Astrocyte of the hippocampus (primary cell): ENCODE data around the gene P2RX1.

ENCODE experiments used
- DNase-seq: peaks from one replicate; pipeline ENCODE4 v3.0.0; 2011; ENCODE audit warnings: low read depth, low spot score

The P2RX1 gene

GRCh38 chr17:3905017-3905520, 11.2 kb downstream of the P2RX1 start:
- DNase-seq: no peak

- no peak for DNase-seq
Measured at GRCh38 chr17:3904501-3904900, 11.8 kb downstream of the P2RX1 start.

- no peak for DNase-seq
Measured at GRCh38 chr17:3903881-3904290, 12.4 kb downstream of the P2RX1 start.

- no peak for DNase-seq
Measured at GRCh38 chr17:3903051-3903825, 13.0 kb downstream of the P2RX1 start.

- DNase-seq: no peak
Measured at GRCh38 chr17:3900646-3901045, 15.6 kb downstream of the P2RX1 start.

GRCh38 chr17:3897731-3898130, 18.5 kb downstream of the P2RX1 start:
- DNase-seq: no peak

- DNase-seq: no peak
Measured at GRCh38 chr17:3896968-3897235, 19.4 kb downstream of the P2RX1 start.

GRCh38 chr17:3896108-3896967, 19.9 kb downstream of the P2RX1 start:
- DNase-seq: no peak

GRCh38 chr17:3895354-3895753, 20.9 kb downstream of the P2RX1 start:
- DNase-seq: no peak

GRCh38 chr17:3894911-3895343, 21.3 kb downstream of the P2RX1 start:
- no peak for DNase-seq

- DNase-seq: no peak
Measured at GRCh38 chr17:3894188-3894587, 22.1 kb downstream of the P2RX1 start.

- DNase-seq: no peak
Measured at GRCh38 chr17:3893720-3894116, 22.5 kb downstream of the P2RX1 start.

GRCh38 chr17:3893003-3893719, 23.1 kb downstream of the P2RX1 start, which contains the start of gene CAMKK1:
CAMKK1 (minus strand) TSS chr17:3893053; CDS start chr17:3885687, 7,366 bp downstream.
- DNase-seq: peak; percentile 95

GRCh38 chr17:3892095-3892998, 23.9 kb downstream of the P2RX1 start:
- peak; percentile 63 for DNase-seq

- DNase-seq: no peak
Measured at GRCh38 chr17:3891626-3892094, 24.6 kb downstream of the P2RX1 start.

GRCh38 chr17:3890878-3891219, 25.4 kb downstream of the P2RX1 start:
- no peak for DNase-seq

- DNase-seq: peak; percentile 96
Measured at GRCh38 chr17:3890082-3890877, 26.0 kb downstream of the P2RX1 start.

- no peak for DNase-seq
Measured at GRCh38 chr17:3889325-3890012, 26.8 kb downstream of the P2RX1 start.

- peak; percentile 96 for DNase-seq
Measured at GRCh38 chr17:3888343-3889171, 27.7 kb downstream of the P2RX1 start.
